Gastrocnemius medialis (tissue), 4 donors: ENCODE data around the gene CSF1.

ENCODE experiments used
- POLR2A ChIP-seq, 2 donors: fragments of 450-650 bp; IDR thresholded peaks; one replicate each; pipeline ENCODE4 v1.6.1; 2017; ENCODE audit warnings: antibody characterized with exemption in 2 of 2, mild to moderate bottlenecking in 2 of 2, moderate library complexity in 2 of 2
- TF ChIP-seq, protein P1 (sequence below), 5 experiments: fragments of 450-650 bp in 3 of 5; fragments of 200-600 bp in 2 of 5; sonication (generic) in 2 of 5; IDR thresholded peaks in 4 of 5; conservative IDR thresholded peaks in 1 of 5; 1 replicate in 4 of 5; 2 replicates in 1 of 5; pipeline ENCODE4 v1.5.1; 2016 to 2019; ENCODE audit warnings: antibody characterized with exemption in 5 of 5, mild to moderate bottlenecking in 3 of 5, moderate library complexity in 3 of 5

DNA sequence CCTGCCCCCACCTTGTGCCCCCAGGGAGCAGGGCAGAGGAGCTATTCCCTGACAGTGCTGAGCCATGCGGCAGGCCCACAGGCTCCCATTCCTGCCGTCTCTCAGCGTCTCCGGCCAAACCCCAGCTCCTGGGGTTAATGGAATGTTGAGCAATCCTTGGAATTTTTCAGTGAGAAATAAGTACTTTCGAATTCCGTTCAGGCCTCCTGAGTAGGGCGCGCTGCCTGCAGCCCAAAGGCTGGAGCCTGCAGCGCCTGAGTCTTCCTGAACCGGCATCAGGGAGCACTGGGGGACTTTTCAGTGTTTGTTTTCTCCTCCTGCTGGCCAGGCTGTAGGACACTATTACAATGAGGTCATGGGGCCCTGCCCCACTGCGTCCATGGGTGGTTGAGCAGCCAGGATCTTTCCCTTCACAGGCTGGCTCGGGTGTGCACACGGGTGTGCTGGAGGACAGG is 33.3 kb upstream of the CSF1 start:
- TF ChIP-seq, protein P1, sequence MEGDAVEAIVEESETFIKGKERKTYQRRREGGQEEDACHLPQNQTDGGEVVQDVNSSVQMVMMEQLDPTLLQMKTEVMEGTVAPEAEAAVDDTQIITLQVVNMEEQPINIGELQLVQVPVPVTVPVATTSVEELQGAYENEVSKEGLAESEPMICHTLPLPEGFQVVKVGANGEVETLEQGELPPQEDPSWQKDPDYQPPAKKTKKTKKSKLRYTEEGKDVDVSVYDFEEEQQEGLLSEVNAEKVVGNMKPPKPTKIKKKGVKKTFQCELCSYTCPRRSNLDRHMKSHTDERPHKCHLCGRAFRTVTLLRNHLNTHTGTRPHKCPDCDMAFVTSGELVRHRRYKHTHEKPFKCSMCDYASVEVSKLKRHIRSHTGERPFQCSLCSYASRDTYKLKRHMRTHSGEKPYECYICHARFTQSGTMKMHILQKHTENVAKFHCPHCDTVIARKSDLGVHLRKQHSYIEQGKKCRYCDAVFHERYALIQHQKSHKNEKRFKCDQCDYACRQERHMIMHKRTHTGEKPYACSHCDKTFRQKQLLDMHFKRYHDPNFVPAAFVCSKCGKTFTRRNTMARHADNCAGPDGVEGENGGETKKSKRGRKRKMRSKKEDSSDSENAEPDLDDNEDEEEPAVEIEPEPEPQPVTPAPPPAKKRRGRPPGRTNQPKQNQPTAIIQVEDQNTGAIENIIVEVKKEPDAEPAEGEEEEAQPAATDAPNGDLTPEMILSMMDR (IDR thresholded peaks at IDR 0.05 in 4 of 5, conservative IDR thresholded peaks at IDR 0.05 in 1 of 5): peak in 2 of 5 experiments; percentile 14 to 34
- no peak for TF ChIP-seq POLR2A (IDR thresholded peaks at IDR 0.05)
